Central memory CD8-positive, alpha-beta T cell (primary cell): ENCODE measurements around the gene B3GNT7.
A peak's percentile ranks its signal among the peaks of the same experiment; 100 is the strongest.
"Not testable (repeated sequence)": the region's sequence is repeated elsewhere in the genome, so short reads cannot be mapped to it uniquely, and the experiment has no call there.

Experiments
- ATAC-seq: fragments of 150-1000 bp; cut with Tn5 transposase; replicated peaks from 2 replicates; pipeline ENCODE4 v1.10.0; 2022; ENCODE audit warnings: mild to moderate bottlenecking, moderate FRiP score, moderate number of reproducible peaks; ENCODE audit not compliant: poor library complexity, severe bottlenecking; ENCODE audit errors: extremely low read depth
- DNase-seq, 2 donors: peaks; one replicate each; pipeline ENCODE4 v3.0.0; 2021; ENCODE audit warnings: low spot score in 2 of 2
- H3K27ac Mint-ChIP-seq: one replicate; pipeline ENCODE4 v1.8.0; 2022; ENCODE audit warnings: low read depth, mild to moderate bottlenecking, moderate library complexity, mixed read lengths
- H3K27me3 Mint-ChIP-seq: one replicate; pipeline ENCODE4 v1.8.0; 2022; ENCODE audit warnings: mixed read lengths
- H3K36me3 Mint-ChIP-seq: one replicate; pipeline ENCODE4 v1.8.0; 2022; ENCODE audit warnings: mild to moderate bottlenecking, moderate library complexity, mixed read lengths; ENCODE audit not compliant: insufficient read depth
- H3K4me1 Mint-ChIP-seq: one replicate; pipeline ENCODE4 v1.8.0; 2022; ENCODE audit warnings: mixed read lengths
- H3K4me3 Mint-ChIP-seq: one replicate; pipeline ENCODE4 v1.8.0; 2022; ENCODE audit warnings: mild to moderate bottlenecking, moderate library complexity, mixed read lengths
- H3K9me3 Mint-ChIP-seq: one replicate; pipeline ENCODE4 v1.8.0; 2022; ENCODE audit warnings: mixed read lengths

Gene B3GNT7

GRCh38 chr2:231395188-231396057 is at the start of gene B3GNT7:
Gene B3GNT7 (plus strand): TSS chr2:231395710. CDS start chr2:231395804, 94 bp downstream.
- no peak for DNase-seq
- H3K36me3 Mint-ChIP-seq = peaks cover 5% of the 10 kb centered on the region
- H3K27me3 Mint-ChIP-seq = peaks cover 64% of the 10 kb centered on the region
- peaks cover 31% of the 10 kb centered on the region for H3K4me1 Mint-ChIP-seq
- H3K9me3 Mint-ChIP-seq = no peaks in the 10 kb centered on the region
- H3K4me3 Mint-ChIP-seq = peak within 1 kb of the TSS; percentile 66
- peak; percentile 10 for ATAC-seq
- peak within 1 kb of the TSS; percentile 16 for H3K27ac Mint-ChIP-seq

- H3K27ac Mint-ChIP-seq = no peak overlapping the region
- ATAC-seq = no peak
Measured at GRCh38 chr2:231347081-231347480, 48.4 kb upstream of the B3GNT7 start.

DNA sequence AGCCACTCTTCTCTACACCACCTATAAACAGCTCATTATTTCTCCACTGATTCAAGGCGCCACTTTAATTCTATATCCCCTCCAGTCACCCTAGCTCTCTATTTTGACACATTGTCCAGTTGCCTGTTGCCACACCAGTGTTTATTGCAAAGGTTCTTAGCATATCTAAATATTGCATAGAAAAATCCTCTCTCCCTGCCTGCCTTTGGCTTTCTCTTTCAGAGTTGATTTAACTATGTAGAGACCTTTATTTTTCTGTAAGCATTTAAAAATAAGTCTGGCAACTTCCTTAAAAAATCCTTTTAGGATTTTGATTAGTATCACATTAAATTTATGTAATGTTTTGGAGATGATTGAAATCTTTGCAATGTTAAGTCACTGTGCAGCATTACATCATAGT is 47.9 kb upstream of the B3GNT7 start:
- Mint-ChIP-seq H3K27me3 (peaks cover 29% of the 10 kb centered on the region), H3K27ac (no peak overlapping the region), H3K4me3 (no peak overlapping the region), H3K9me3 (no peaks in the 10 kb centered on the region), H3K36me3 (peaks cover 2% of the 10 kb centered on the region), H3K4me1 (no peaks in the 10 kb centered on the region)
- no peak for DNase-seq
- ATAC-seq = no peak

More at GRCh38 chr2:231347081-231347480, 48.4 kb upstream of the B3GNT7 start:
- DNase-seq = no peak
- no peaks in the 10 kb centered on the region for H3K9me3 Mint-ChIP-seq
- peaks cover 29% of the 10 kb centered on the region for H3K27me3 Mint-ChIP-seq
- H3K4me1 Mint-ChIP-seq = no peaks in the 10 kb centered on the region
- no peak overlapping the region for H3K4me3 Mint-ChIP-seq
- peaks cover 2% of the 10 kb centered on the region for H3K36me3 Mint-ChIP-seq

GRCh38 chr2:231348173-231348572 is 47.3 kb upstream of the B3GNT7 start:
- no peaks in the 10 kb centered on the region for H3K4me1 Mint-ChIP-seq
- no peaks in the 10 kb centered on the region for H3K9me3 Mint-ChIP-seq
- no peak overlapping the region for H3K27ac Mint-ChIP-seq
- peaks cover 2% of the 10 kb centered on the region for H3K36me3 Mint-ChIP-seq
- H3K4me3 Mint-ChIP-seq = no peak overlapping the region
- DNase-seq = no peak
- H3K27me3 Mint-ChIP-seq = peaks cover 29% of the 10 kb centered on the region
- ATAC-seq = no peak

GRCh38 chr2:231348704-231349373 is 46.7 kb upstream of the B3GNT7 start:
- no peak for ATAC-seq
- H3K27ac Mint-ChIP-seq = no peak overlapping the region
- DNase-seq = no peak
- H3K9me3 Mint-ChIP-seq = no peaks in the 10 kb centered on the region
- H3K4me3 Mint-ChIP-seq = no peak overlapping the region
- H3K4me1 Mint-ChIP-seq = no peaks in the 10 kb centered on the region
- H3K36me3 Mint-ChIP-seq = peaks cover 2% of the 10 kb centered on the region
- H3K27me3 Mint-ChIP-seq = peaks cover 29% of the 10 kb centered on the region

GRCh38 chr2:231349374-231349735 is 46.2 kb upstream of the B3GNT7 start:
- H3K4me1 Mint-ChIP-seq, H3K4me3 Mint-ChIP-seq, H3K9me3 Mint-ChIP-seq, H3K36me3 Mint-ChIP-seq, H3K27ac Mint-ChIP-seq, ATAC-seq, DNase-seq: not testable (repeated sequence)
- H3K27me3 Mint-ChIP-seq = peaks cover 28% of the 10 kb centered on the region

DNA sequence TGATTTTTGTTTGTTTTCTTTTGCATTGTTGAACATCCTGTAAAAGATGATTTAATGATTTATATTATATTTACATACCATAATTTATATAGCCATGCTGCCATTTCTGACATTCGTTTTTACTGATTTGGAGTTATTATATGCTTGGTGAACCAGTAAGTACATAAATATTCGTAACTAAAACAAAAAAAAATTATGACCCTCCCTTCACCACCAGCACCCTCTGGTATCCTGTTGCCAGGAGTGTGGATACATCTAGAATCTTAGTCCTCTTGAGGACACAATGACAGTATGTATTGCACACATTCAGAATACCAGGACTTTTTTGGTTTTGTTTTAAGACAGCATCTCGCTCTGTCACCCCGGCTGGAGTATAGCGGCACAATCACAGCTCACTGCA is 43.9 kb upstream of the B3GNT7 start:
- H3K36me3 Mint-ChIP-seq = peaks cover 4% of the 10 kb centered on the region
- no peaks in the 10 kb centered on the region for H3K4me1 Mint-ChIP-seq
- DNase-seq = no peak
- no peaks in the 10 kb centered on the region for H3K9me3 Mint-ChIP-seq
- no peak for ATAC-seq
- peaks cover 11% of the 10 kb centered on the region for H3K27me3 Mint-ChIP-seq
- no peak overlapping the region for H3K4me3 Mint-ChIP-seq
- no peak overlapping the region for H3K27ac Mint-ChIP-seq

DNA sequence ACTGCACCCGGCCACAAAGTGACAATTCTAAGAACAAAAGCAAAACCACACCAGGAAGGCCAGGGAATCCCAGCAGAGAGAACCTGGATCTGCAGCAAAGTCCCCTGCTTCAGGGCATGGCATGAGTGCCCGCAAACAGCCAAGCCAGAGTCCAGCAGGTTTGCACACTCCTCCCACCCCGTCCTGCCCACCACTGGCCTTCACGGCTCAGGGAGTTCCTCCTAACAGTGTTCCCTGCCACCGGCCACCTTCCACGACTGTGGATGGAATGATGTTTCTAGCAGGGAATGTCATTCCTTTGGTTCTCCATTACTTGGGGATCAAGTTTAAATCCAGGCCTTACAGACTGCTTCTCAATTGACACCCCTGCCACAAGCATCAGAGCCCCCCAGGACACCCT is 42.0 kb upstream of the B3GNT7 start:
- Mint-ChIP-seq H3K4me3 (no peak overlapping the region), H3K9me3 (no peaks in the 10 kb centered on the region), H3K4me1 (no peaks in the 10 kb centered on the region), H3K36me3 (peaks cover 2% of the 10 kb centered on the region), H3K27me3 (peaks cover 1% of the 10 kb centered on the region), H3K27ac (no peak overlapping the region)
- no peak for DNase-seq
- no peak for ATAC-seq

- ATAC-seq = no peak
- H3K36me3 Mint-ChIP-seq = peaks cover 2% of the 10 kb centered on the region
- H3K4me1 Mint-ChIP-seq = no peaks in the 10 kb centered on the region
- no peaks in the 10 kb centered on the region for H3K9me3 Mint-ChIP-seq
- no peaks in the 10 kb centered on the region for H3K27me3 Mint-ChIP-seq
- no peak for DNase-seq
- H3K27ac Mint-ChIP-seq = no peak overlapping the region
- H3K4me3 Mint-ChIP-seq = no peak overlapping the region
Measured at GRCh38 chr2:231355508-231356465, 39.7 kb upstream of the B3GNT7 start.

- Mint-ChIP-seq H3K4me1 (no peaks in the 10 kb centered on the region), H3K36me3 (peaks cover 2% of the 10 kb centered on the region), H3K27ac (no peak overlapping the region), H3K27me3 (no peaks in the 10 kb centered on the region), H3K4me3 (no peak overlapping the region), H3K9me3 (no peaks in the 10 kb centered on the region)
- DNase-seq (no peak), ATAC-seq (no peak)
Measured at GRCh38 chr2:231356466-231356844, 39.1 kb upstream of the B3GNT7 start.

- no peak for ATAC-seq
- H3K4me1 Mint-ChIP-seq = no peaks in the 10 kb centered on the region
- H3K9me3 Mint-ChIP-seq = no peaks in the 10 kb centered on the region
- peaks cover 2% of the 10 kb centered on the region for H3K36me3 Mint-ChIP-seq
- H3K27ac Mint-ChIP-seq = no peak overlapping the region
- H3K27me3 Mint-ChIP-seq = no peaks in the 10 kb centered on the region
- no peak for DNase-seq
- no peak overlapping the region for H3K4me3 Mint-ChIP-seq
Measured at GRCh38 chr2:231357048-231357447, 38.5 kb upstream of the B3GNT7 start.

- no peak for ATAC-seq
Measured at GRCh38 chr2:231357931-231358330, 37.6 kb upstream of the B3GNT7 start.

More at GRCh38 chr2:231357931-231358330, 37.6 kb upstream of the B3GNT7 start:
- peaks cover 8% of the 10 kb centered on the region for H3K4me1 Mint-ChIP-seq
- no peak for DNase-seq
- H3K4me3 Mint-ChIP-seq = no peak overlapping the region
- peaks cover 2% of the 10 kb centered on the region for H3K36me3 Mint-ChIP-seq
- H3K27me3 Mint-ChIP-seq = no peaks in the 10 kb centered on the region
- H3K9me3 Mint-ChIP-seq = no peaks in the 10 kb centered on the region
- H3K27ac Mint-ChIP-seq = no peak overlapping the region
